Mucosa of rectum (tissue), 2 donors: ENCODE data around the gene SLC6A5.

Source experiments
- H3K27ac ChIP-seq, 2 donors: one replicate each; pipeline ENCODE4 v1.7.0; 2013; ENCODE audit warnings: inconsistent platforms in 2 of 2, low read depth in 2 of 2, low read length in 2 of 2
- H3K27me3 ChIP-seq, 2 donors: one replicate each; pipeline ENCODE4 v1.7.0; 2013; ENCODE audit warnings: low read length in 2 of 2; ENCODE audit not compliant: control insufficient read depth in 2 of 2, insufficient read depth in 2 of 2
- H3K36me3 ChIP-seq, 2 donors: one replicate each; pipeline ENCODE4 v1.7.0; 2013; ENCODE audit warnings: low read length in 2 of 2; ENCODE audit not compliant: control insufficient read depth in 2 of 2, insufficient read depth in 2 of 2
- H3K4me1 ChIP-seq, 2 donors: one replicate each; pipeline ENCODE4 v1.7.0; 2013; ENCODE audit warnings: low read length in 2 of 2, mild to moderate bottlenecking in 1 of 2; ENCODE audit not compliant: control insufficient read depth in 2 of 2, insufficient read depth in 2 of 2
- H3K4me3 ChIP-seq, 2 donors: one replicate each; pipeline ENCODE4 v1.7.0; 2013; ENCODE audit warnings: low read length in 2 of 2
- H3K9ac ChIP-seq, 2 donors: one replicate each; pipeline ENCODE4 v1.7.0; 2013; ENCODE audit warnings: low read length in 2 of 2, low read depth in 1 of 2, mild to moderate bottlenecking in 1 of 2
- H3K9me3 ChIP-seq, 2 donors: one replicate each; pipeline ENCODE4 v1.7.0; 2013; ENCODE audit warnings: low read length in 2 of 2; ENCODE audit not compliant: control insufficient read depth in 2 of 2
- donor health status: healthy.
- donor health status: Normal muscosa, but diverticular disease.

The SLC6A5 gene

DNA sequence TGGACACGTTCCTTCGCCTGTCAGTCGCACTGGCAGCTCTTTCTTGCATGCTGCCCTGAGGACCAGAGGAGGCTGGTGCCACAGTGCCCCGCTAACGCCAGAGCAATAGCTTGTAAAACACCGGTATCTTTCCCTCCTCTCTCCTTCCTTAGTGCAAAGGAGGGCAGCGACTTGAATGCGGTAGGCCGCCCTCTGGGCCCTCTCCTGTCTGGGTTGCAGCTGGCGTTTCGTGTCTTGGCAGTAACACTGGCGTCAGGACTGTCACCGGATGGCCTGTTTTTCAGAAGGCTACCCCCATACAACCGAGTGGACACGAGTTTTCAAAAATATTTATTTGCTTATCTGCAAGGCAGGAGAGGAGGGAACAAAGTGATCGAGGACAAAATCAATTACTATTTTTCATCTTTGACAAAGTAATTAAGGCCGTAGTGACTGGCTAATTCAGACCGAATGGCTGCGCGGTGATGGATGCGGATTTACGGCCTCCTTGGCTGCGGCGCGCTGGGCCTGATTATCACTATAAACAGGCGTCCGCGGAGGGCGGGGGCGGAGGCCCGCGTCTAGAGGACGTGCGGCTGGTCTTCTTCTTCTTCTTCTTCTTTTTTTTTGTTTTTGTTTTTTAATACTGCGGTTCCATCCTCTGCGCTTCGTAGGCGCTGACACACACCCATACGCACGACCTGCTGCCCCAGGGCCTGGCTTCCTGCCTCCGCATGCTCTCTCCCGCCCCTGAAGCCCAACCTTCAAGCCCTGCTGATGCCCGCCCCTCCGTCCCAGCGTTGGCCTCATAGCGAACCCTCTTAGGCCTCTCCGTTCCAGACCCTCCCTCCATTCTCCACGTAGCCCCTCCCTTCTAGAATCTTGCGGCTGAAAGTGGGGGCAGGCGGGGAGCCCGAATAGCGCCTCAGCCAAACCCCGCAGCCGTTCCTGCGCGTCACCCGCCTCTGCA, 2.9 kb upstream of the SLC6A5 start:
- no peaks in the 10 kb centered on the region for H3K9me3 ChIP-seq
- no peak overlapping the region for H3K9ac ChIP-seq
- H3K27ac ChIP-seq, result no peak overlapping the region
- H3K36me3 ChIP-seq, result no peaks in the 10 kb centered on the region
- no peaks in the 10 kb centered on the region for H3K4me1 ChIP-seq
- no peak overlapping the region for H3K4me3 ChIP-seq
- H3K27me3 ChIP-seq, result peaks cover 35 to 36% of the 10 kb centered on the region in 2 donors

DNA sequence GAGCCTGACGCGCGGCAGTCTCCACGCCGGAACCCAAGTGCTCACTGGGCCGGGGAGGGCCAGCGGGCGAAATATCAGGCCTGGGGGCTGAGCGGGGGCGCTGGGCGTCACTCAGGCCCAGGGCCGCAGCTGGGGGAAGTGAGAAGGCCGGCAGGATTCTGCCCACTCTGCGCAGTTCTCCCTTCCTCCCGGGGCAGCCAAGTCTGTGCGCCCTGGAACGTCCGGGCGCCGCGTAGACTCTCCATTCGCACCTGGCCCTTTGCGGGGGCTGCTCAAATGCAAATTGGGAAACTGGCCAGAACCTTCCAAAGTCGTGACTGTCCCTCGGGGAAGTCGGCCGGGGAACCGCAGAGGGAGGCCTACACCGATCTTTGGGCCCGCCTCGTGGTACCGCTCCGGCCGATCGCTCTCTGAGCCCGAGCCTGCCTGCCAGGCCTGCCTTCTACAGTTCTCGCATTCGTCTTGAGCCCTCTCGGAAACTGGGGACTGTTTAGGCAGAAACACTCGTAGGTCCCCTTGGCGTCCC, 2.2 kb upstream of the SLC6A5 start:
- H3K36me3 ChIP-seq, result no peaks in the 10 kb centered on the region
- H3K4me1 ChIP-seq, result no peaks in the 10 kb centered on the region
- H3K9ac ChIP-seq, result no peak overlapping the region
- H3K27ac ChIP-seq, result no peak overlapping the region
- no peaks in the 10 kb centered on the region for H3K9me3 ChIP-seq
- no peak overlapping the region for H3K4me3 ChIP-seq
- peaks cover 37 to 38% of the 10 kb centered on the region in 2 donors for H3K27me3 ChIP-seq

DNA sequence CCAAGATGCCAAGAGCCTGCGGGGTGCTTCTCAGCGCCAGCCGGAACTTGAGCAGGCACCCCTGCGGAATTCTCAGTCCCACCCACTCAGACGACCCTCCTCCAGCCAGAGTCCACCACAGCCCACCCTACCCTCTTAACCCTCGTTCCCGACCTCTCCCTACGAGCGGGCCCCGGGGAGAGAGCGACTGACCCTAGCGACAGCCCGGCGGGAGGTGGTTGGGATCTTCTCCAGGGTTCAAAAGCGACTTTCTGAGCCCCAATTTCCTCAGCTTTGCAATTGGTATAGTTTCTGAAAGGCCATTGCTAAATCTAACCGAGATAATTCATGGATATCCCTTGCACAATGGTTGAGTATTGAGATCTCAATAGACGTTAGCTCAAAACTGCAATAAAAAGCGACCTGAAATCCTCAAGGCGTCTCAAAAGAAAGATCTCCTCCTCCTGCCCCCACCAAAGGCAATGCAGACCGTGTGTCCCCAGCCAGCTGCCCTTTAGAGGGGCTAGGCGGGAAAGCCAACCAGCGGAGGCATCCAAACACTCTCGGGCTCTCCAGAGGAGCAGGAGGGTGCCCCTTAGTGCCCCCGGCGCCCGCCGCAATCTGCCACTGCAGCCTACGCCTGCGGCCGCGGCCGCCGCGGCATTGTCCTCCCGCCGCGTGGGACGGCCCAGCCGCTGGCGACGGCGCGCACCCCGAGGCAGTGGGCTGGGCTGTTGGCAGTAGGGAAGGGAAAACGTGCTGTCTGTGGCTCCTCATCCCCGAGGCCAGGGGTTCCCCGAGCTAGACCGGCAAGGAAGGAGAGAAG, 1.5 kb upstream of the SLC6A5 start:
- no peak overlapping the region for H3K9ac ChIP-seq
- H3K9me3 ChIP-seq, result no peaks in the 10 kb centered on the region
- H3K27ac ChIP-seq, result no peak overlapping the region
- no peak overlapping the region for H3K4me3 ChIP-seq
- H3K4me1 ChIP-seq, result no peaks in the 10 kb centered on the region
- peaks cover 40 to 44% of the 10 kb centered on the region in 2 donors for H3K27me3 ChIP-seq
- no peaks in the 10 kb centered on the region for H3K36me3 ChIP-seq

DNA sequence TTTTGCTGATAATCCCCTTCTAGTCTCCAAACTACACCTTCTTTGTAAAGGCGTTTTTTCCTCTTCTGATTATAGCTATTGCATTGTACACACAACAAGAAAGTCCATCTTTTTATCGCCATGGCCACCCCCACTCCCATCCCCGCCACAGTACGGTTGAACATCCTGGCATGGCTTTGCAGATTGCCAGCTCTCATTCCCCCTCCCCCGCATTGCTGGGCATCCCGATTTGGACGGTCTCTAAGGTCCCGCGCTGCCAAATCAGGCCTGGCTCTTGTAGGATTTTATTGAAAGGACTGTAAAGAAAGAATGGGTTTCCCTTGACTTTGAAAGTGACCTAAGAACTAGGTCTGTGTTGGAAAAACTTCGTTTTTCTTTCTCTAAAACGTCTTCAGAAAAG, 916 bp upstream of the SLC6A5 start:
- Histone ChIP-seq H3K9ac (no peak overlapping the region), H3K27ac (no peak overlapping the region), H3K9me3 (no peaks in the 10 kb centered on the region), H3K4me1 (no peaks in the 10 kb centered on the region), H3K27me3 (peaks cover 45 to 49% of the 10 kb centered on the region in 2 donors), H3K36me3 (no peaks in the 10 kb centered on the region), H3K4me3 (no peak overlapping the region)

DNA sequence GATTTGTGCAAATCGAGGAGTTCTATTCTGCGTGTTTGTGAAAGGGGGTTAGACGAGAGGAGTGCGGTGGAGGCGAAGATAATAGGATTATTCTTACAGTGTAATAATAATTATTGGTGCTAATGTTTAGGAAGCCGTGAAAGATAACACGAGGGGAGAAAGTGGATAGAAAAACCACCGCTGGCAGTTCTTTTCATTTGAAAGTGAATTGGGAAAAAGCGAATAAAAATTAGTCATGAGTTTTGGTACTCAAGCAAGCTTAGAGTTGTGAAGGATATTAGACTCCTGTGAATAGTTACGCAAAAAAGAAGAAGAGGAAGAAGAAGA, 575 bp downstream of the SLC6A5 start:
- no peak overlapping the region for H3K4me3 ChIP-seq
- H3K4me1 ChIP-seq, result no peaks in the 10 kb centered on the region
- peaks cover 51 to 62% of the 10 kb centered on the region in 2 donors for H3K27me3 ChIP-seq
- H3K27ac ChIP-seq, result no peak overlapping the region
- no peaks in the 10 kb centered on the region for H3K9me3 ChIP-seq
- no peaks in the 10 kb centered on the region for H3K36me3 ChIP-seq
- no peak overlapping the region for H3K9ac ChIP-seq

DNA sequence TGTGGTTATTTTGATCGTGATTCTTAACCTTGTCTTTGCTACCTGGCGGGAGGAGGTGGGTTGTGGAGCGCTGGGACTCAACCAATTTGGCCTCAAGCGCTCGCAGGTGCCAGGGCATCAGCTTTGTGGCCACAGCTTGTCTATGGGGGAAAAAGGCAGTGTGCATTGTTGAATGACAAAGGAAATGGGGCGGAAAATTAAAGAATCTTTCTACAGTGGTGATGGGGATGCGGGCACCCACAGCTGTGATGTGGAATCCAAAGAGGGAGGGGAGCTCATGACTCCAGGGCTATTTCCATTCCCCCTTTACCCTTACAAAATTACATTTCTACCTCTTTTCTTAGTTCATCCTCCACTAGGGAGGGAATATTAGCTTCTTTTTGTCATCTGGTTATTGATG, 1.1 kb downstream of the SLC6A5 start:
- Histone ChIP-seq H3K9me3 (no peaks in the 10 kb centered on the region), H3K27me3 (peaks cover 52 to 68% of the 10 kb centered on the region in 2 donors), H3K27ac (no peak overlapping the region), H3K36me3 (no peaks in the 10 kb centered on the region), H3K4me3 (no peak overlapping the region), H3K4me1 (no peaks in the 10 kb centered on the region), H3K9ac (no peak overlapping the region)

DNA sequence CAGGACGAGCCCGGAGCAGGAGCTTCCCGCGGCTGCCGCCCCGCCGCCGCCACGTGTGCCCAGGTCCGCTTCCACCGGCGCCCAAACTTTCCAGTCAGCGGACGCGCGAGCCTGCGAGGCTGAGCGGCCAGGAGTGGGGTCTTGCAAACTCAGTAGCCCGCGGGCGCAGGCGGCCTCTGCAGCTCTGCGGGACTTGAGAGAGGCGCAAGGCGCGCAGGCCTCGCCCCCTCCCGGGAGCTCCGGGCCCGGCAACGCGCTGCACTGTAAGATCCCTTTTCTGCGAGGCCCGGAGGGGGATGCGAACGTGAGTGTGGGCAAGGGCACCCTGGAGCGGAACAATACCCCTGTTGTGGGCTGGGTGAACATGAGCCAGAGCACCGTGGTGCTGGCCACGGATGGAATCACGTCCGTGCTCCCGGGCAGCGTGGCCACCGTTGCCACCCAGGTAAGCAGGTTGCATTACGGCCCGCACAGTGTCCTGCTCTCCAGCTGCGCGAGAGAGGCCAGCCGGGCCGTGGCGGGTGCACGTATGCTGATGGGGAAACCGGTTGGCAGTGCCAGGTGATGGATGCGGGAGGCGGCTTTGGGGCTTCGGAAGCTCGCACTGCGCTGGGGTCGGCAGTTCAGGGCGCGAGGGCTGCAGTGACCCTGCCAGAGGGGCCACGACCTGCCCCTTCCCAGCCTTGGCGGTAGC, 2.0 kb downstream of the SLC6A5 start:
- H3K4me3 ChIP-seq, result no peak overlapping the region
- peaks cover 50 to 68% of the 10 kb centered on the region in 2 donors for H3K27me3 ChIP-seq
- no peak overlapping the region for H3K27ac ChIP-seq
- H3K4me1 ChIP-seq, result no peaks in the 10 kb centered on the region
- no peaks in the 10 kb centered on the region for H3K36me3 ChIP-seq
- no peaks in the 10 kb centered on the region for H3K9me3 ChIP-seq
- no peak overlapping the region for H3K9ac ChIP-seq

DNA sequence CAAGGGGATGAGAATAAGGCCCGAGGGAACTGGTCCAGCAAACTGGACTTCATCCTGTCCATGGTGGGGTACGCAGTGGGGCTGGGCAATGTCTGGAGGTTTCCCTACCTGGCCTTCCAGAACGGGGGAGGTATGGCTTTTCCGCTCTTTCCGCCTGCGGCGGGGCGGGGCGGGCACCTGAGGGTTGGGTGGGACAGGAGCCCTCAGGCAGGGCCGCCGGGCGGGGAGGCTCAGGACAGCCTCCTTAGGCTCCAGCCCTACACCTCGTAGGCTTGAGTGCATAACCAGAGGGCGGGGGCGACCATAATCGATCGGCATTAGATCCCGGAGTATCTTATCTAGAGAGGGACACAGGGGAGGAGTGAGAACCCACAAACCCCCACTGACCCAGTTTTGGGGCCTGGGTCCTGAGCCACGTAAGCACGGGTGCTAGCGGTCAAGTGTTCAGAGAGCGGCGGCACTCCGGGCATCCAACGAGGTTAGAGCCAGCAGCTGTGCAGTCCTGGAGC, 4.9 kb downstream of the SLC6A5 start:
- Histone ChIP-seq H3K9me3 (no peaks in the 10 kb centered on the region), H3K27me3 (peaks cover 33 to 66% of the 10 kb centered on the region in 2 donors), H3K9ac (no peak overlapping the region), H3K27ac (no peak overlapping the region), H3K4me1 (no peaks in the 10 kb centered on the region), H3K36me3 (no peaks in the 10 kb centered on the region), H3K4me3 (no peak overlapping the region)

DNA sequence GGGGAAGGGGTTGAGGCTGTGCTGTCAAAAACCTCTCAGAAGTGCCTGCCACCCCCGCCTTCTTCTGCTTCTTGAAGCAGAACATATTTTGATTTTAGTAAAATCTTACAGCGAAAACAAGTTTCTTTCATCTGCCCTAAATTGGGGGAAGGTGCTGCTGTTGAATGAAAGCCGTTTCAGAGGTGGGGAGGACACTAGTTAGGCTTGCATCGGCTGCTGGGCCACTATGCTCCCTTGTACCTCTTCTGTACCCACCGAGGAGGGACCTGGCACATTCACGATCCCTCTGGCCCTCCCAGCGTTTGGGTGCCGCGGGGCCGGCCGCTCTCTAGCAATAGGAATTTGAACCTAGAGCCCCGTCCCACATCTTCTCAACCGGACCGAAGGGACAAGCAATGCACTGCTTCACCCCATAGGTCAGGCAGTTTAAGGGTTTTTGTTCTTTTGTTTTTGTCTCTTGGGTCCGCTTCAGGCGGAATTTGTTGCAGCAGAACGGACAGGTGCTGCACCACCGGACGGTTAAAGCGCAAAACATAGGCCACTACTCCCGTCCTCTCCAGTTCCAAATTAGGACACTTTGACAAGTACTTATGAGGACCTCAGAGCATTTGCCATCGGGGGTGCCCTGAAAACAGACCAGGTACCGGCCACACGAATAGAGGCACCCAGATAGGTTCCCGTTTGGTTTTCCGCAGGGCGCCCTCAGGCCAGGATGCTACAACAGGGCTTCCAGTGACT, 5.6 kb downstream of the SLC6A5 start:
- no peak overlapping the region for H3K27ac ChIP-seq
- no peaks in the 10 kb centered on the region for H3K36me3 ChIP-seq
- H3K9me3 ChIP-seq, result no peaks in the 10 kb centered on the region
- no peak overlapping the region for H3K9ac ChIP-seq
- no peaks in the 10 kb centered on the region for H3K4me1 ChIP-seq
- H3K4me3 ChIP-seq, result no peak overlapping the region
- peaks cover 27 to 64% of the 10 kb centered on the region in 2 donors for H3K27me3 ChIP-seq
